Fibroblast of skin of right biceps (primary cell): Measurements from ENCODE around the gene FHAD1.

Experiments
- DNase-seq: peaks from one replicate; pipeline ENCODE4 v3.0.0-alpha.2; 2013

FHAD1 gene

DNA sequence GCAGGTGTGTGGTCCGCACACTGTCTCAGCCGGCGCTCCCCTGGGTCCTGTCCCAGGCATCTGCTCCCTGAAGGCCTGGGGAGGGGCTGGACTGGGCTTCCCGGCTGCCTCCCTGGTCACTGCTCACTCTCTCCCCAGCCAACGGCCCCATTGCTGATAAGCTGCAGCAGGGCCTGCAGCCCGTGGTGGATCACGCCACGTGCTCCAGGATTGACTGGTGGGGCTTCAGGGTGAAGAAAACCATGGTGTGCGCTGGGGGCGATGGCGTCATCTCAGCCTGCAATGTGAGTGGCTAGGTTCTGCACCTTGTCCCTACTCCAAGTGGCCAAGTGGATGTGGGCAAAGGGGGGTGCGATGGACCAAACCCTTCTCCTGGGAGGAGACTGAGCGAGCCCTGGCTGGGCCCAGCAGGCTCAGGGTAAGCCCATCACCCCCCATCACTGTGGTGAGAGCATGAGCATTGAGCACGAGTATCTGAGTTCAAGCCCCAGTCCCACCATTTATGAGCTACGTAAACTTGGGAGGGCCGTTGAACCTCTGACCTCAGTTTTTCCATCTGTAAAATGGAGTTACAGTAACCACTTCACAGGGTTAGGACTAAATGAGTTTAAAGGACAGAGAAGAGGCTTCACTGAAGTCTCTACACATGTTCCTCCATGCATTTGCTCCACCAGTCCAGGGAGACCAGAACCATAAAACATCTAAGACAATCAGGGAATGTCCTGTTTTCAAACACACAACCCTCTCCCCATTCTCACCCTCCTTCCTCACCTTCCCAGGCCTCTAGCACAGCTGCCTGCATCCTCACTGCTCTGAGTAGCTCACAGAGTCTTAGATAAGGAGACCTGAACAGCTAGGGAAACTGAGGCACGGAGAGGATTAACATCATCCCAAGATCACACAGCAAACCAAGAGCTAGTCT, 197.7 kb downstream of the FHAD1 start:
- no peak for DNase-seq

DNA sequence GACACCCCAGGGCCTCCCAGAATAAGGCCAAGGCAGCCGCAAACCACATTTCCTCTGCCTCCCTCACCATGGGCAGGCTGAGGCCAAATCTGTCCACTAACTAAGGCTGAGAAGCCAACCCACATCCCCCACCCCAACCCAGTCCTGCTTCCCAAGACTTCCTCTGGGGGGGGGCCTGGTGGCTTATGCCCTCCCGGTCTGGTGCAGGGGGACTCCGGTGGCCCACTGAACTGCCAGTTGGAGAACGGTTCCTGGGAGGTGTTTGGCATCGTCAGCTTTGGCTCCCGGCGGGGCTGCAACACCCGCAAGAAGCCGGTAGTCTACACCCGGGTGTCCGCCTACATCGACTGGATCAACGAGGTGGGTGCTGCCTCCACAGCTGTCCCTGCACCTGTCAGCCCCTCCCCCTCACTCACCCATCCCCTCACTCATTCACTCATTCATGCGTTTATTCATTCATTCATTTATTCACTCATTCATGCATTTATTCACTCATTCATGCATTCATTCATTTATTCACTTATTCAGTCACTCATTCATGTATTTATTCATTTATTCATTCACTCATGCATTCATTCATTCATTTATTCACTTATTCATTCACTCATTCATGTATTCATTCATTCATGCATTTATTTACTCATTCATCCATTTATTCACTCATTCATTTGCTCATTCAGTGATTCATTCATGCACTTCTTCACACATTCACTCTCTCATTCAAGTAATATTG, 198.5 kb downstream of the FHAD1 start:
- no peak for DNase-seq

DNA sequence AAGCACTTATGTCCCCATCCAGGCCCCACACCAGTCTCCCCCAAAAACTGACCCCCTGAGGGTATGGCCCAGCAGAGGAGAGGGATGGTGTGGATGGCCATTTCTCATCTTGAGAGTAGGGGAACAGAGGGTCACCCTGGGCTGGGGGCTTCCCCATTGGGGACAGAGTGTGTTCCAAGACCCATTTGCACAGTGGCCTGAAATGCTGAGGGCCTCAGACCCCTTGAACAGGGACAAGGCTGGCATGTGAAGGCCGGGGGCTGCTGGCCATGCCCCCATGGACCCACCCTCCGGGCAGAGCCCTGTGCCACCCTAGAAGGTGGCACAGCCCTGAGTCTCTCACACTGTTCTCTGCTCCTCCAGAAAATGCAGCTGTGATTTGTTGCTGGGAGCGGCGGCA, 199.2 kb downstream of the FHAD1 start:
- DNase-seq = no peak
